Progenitor cell of endocrine pancreas (in vitro differentiated cells): Measurements from ENCODE around the gene PGRMC2. TPM values are rescaled to one million over a fixed set of nuclear protein-coding genes. Genes with fewer than 3 reads are reported as not detected.

Experiments used
- DNase-seq: peaks from one replicate; pipeline ENCODE4 v3.0.0; 2021; ENCODE audit warnings: low spot score; ENCODE audit not compliant: unreplicated experiment
- H3K27ac Mint-ChIP-seq: 2 replicates; pipeline ENCODE4 v1.8.0; 2021; ENCODE audit warnings: mild to moderate bottlenecking, moderate library complexity, mixed read lengths
- H3K27me3 Mint-ChIP-seq: 2 replicates; pipeline ENCODE4 v1.8.0; 2021; ENCODE audit warnings: mixed read lengths
- H3K36me3 Mint-ChIP-seq: 2 replicates; pipeline ENCODE4 v1.8.0; 2022; ENCODE audit warnings: mixed read lengths; ENCODE audit not compliant: insufficient read depth
- H3K4me1 Mint-ChIP-seq: 2 replicates; pipeline ENCODE4 v1.8.0; 2021; ENCODE audit warnings: low read depth, mixed read lengths
- H3K4me3 Mint-ChIP-seq: 2 replicates; pipeline ENCODE4 v1.8.0; 2021; ENCODE audit warnings: low read depth, mild to moderate bottlenecking, moderate library complexity, mixed read lengths
- H3K9me3 Mint-ChIP-seq: 2 replicates; pipeline ENCODE4 v1.8.0; 2021; ENCODE audit warnings: low read depth, mixed read lengths
- total RNA-seq: library from RNA; stranded (reverse); gene quantifications from 2 replicates; pipeline ENCODE4 v1.2.1, GENCODE V29; 2021
- TF ChIP-seq, protein P1 (sequence below): fragments of 200-600 bp; sonication (generic); IDR thresholded peaks from one replicate; pipeline ENCODE4 v1.5.0; 2021; ENCODE audit warnings: antibody characterized with exemption, mild to moderate bottlenecking; ENCODE audit not compliant: unreplicated experiment

Gene PGRMC2
- total RNA-seq, 1 donor from 2014 or later = 65.1 TPM

DNA sequence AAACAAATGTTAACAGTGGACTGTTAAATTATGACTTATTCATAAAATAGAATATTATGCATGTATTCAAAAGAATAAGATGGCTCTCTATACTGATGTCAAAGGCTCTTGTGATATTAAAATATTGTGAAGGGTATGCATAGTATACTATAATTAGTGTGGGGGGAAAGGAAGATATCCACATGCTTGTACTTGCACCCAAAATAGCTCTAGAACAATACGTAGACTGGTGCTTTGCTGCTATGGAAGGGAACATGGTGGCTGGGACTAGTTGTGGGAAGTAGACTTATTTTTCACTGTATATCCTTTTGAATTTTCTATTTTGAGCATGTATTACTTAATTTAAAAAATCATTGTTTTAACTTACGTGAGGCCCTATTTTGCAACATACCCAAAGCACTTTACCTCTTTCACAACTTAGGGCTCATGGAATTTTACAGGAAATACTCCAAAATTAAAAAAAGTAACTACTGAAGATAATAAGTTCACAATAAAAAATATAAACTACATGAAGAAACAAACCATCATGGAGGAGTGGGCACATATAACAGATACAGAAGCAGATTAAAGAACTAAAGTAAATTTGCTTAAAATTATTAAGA lies 7.9 kb downstream of the PGRMC2 start:
- H3K4me1 Mint-ChIP-seq = peaks cover 17% of the 10 kb centered on the region
- TF ChIP-seq, protein P1, sequence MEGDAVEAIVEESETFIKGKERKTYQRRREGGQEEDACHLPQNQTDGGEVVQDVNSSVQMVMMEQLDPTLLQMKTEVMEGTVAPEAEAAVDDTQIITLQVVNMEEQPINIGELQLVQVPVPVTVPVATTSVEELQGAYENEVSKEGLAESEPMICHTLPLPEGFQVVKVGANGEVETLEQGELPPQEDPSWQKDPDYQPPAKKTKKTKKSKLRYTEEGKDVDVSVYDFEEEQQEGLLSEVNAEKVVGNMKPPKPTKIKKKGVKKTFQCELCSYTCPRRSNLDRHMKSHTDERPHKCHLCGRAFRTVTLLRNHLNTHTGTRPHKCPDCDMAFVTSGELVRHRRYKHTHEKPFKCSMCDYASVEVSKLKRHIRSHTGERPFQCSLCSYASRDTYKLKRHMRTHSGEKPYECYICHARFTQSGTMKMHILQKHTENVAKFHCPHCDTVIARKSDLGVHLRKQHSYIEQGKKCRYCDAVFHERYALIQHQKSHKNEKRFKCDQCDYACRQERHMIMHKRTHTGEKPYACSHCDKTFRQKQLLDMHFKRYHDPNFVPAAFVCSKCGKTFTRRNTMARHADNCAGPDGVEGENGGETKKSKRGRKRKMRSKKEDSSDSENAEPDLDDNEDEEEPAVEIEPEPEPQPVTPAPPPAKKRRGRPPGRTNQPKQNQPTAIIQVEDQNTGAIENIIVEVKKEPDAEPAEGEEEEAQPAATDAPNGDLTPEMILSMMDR = no peak
- no peak for DNase-seq
- no peak overlapping the region for H3K4me3 Mint-ChIP-seq
- no peaks in the 10 kb centered on the region for H3K9me3 Mint-ChIP-seq
- no peak overlapping the region for H3K27ac Mint-ChIP-seq
- peaks cover 9% of the 10 kb centered on the region for H3K36me3 Mint-ChIP-seq
- H3K27me3 Mint-ChIP-seq = no peaks in the 10 kb centered on the region

DNA sequence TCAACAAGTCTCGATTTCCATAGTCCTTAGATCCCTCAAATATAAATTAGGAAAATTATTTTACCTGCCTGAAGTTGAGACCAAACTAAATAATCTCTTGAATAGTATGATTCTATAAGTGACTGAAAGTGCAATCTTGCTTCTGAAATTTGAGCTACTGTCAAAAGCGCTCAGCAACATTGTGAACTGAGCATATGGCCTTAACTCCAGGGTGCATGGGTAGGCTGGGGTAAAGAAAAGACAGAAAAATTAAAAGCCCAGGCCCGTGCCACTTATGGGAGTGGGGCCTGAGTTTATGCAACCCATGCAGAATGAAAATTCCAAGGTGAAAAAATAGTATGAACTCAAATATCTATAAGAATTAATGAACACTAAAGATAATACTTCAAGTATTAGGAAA lies 9.8 kb downstream of the PGRMC2 start:
- Mint-ChIP-seq H3K36me3 (peaks cover 5% of the 10 kb centered on the region), H3K4me1 (peaks cover 10% of the 10 kb centered on the region), H3K9me3 (no peaks in the 10 kb centered on the region), H3K27me3 (no peaks in the 10 kb centered on the region), H3K27ac (no peak overlapping the region), H3K4me3 (no peak overlapping the region)
- TF ChIP-seq, protein P1 = no peak
- no peak for DNase-seq

DNA sequence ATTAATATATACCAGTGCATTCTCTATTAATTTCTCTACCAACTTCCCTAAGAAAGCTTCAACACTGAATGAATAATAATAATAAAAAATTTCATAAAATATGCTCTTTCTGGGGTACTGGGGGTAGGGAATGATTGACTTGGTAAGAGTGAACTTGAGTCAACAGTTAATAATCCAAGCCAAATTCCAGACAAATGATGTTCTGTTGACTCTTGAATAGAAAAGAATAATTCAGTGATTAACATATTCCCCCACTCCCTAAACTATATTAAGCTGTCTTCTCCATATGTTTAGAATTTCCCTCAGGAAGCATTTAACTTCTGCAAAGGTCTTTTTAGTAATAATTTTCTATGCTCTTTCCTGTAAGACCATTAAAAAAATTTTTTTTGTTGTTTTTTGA lies 12.3 kb downstream of the PGRMC2 start:
- no peak overlapping the region for H3K4me3 Mint-ChIP-seq
- no peak overlapping the region for H3K27ac Mint-ChIP-seq
- no peak for DNase-seq
- H3K27me3 Mint-ChIP-seq = no peaks in the 10 kb centered on the region
- peaks cover 1% of the 10 kb centered on the region for H3K4me1 Mint-ChIP-seq
- no peaks in the 10 kb centered on the region for H3K9me3 Mint-ChIP-seq
- TF ChIP-seq, protein P1 = no peak
- H3K36me3 Mint-ChIP-seq = peaks cover 10% of the 10 kb centered on the region

DNA sequence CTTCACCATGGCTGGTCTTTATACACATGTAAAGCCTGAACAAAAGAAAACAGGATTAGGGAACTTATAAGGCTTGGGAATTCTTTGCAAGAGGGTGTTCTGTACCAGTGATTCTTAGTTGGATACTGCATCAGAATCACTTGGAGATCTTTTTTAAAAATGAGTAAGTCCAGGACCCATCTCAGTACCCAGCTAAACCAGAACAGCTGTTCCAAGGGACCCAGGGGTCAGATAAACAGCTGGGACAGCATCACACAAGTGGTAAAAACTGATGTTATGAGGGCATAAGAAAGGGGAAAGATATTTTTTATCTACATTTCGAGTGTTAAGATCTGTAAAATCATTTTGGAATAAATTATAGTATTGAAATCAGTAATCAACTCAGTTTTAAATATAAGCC lies 16.1 kb downstream of the PGRMC2 start:
- Mint-ChIP-seq H3K4me1 (peaks cover 27% of the 10 kb centered on the region), H3K36me3 (peaks cover 6% of the 10 kb centered on the region), H3K27me3 (no peaks in the 10 kb centered on the region), H3K27ac (no peak overlapping the region), H3K4me3 (no peak overlapping the region), H3K9me3 (no peaks in the 10 kb centered on the region)
- no peak for DNase-seq
- TF ChIP-seq, protein P1 = no peak

DNA sequence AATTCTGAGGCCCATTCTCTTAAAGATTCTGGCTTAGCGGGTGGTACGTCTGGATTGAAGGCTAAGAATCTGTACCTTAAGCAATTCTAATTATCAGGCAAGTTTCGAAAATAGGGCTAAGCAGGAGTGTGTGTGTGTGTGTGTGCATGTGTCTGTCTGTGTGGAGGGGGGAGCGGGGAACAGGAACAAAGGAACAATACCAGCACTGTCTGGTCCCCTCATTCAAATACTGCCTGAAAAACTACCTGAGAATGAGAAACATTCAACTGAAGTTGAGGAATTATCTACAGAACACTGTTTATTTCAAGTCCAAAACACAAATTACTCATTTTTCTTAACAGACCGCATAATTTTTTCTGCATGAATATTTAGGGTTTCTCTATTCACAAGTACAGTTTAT lies 18.6 kb downstream of the PGRMC2 start:
- peak overlapping the region; percentile 85 for H3K27ac Mint-ChIP-seq
- TF ChIP-seq, protein P1 = no peak
- peak overlapping the region; percentile 46 for H3K4me3 Mint-ChIP-seq

More for the DNA sequence above, 18.6 kb downstream of the PGRMC2 start:
- DNase-seq = no peak
- H3K9me3 Mint-ChIP-seq = peaks cover 10% of the 10 kb centered on the region
- H3K36me3 Mint-ChIP-seq = peaks cover 14% of the 10 kb centered on the region
- H3K4me1 Mint-ChIP-seq = peaks cover 29% of the 10 kb centered on the region
- no peaks in the 10 kb centered on the region for H3K27me3 Mint-ChIP-seq
